HUES64 (cell line): ENCODE results near the gene ZNF286A. TPM values are rescaled to one million over a fixed set of nuclear protein-coding genes. Genes with fewer than 3 reads are reported as not detected.
A peak's percentile ranks its signal among the peaks of the same experiment; 100 is the strongest.
"Not testable (repeated sequence)": the region's sequence is repeated elsewhere in the genome, so short reads cannot be mapped to it uniquely, and the experiment has no call there.

Experiments
- H3K27ac ChIP-seq: 2 replicates; pipeline ENCODE4 v1.7.0; 2013; ENCODE audit warnings: low read depth, low read length, inconsistent platforms
- H3K27me3 ChIP-seq: 2 replicates; pipeline ENCODE4 v1.6.1; 2013; ENCODE audit warnings: mild to moderate bottlenecking, low read length; ENCODE audit not compliant: insufficient read depth
- H3K36me3 ChIP-seq: 2 replicates; pipeline ENCODE4 v1.6.1; 2013; ENCODE audit warnings: mild to moderate bottlenecking, low read length; ENCODE audit not compliant: insufficient read depth
- H3K4me1 ChIP-seq: 2 replicates; pipeline ENCODE4 v1.6.1; 2013; ENCODE audit warnings: mild to moderate bottlenecking, low read length, moderate library complexity; ENCODE audit not compliant: insufficient read depth
- H3K4me3 ChIP-seq: 2 replicates; pipeline ENCODE4 v1.5.1; 2013; ENCODE audit warnings: mild to moderate bottlenecking, low read length, moderate library complexity
- H3K9ac ChIP-seq: 2 replicates; pipeline ENCODE4 v1.6.1; 2013; ENCODE audit warnings: mild to moderate bottlenecking, low read depth, low read length
- H3K9me3 ChIP-seq: 2 replicates; pipeline ENCODE4 v1.6.1; 2013; ENCODE audit warnings: low read depth, low read length; ENCODE audit not compliant: insufficient read depth
- WGBS: fragments of 150-250, 120-280 bp; methylation state at CpG from one replicate; pipeline ENCODE4 v1.1.7; 2013; ENCODE audit warnings: missing lambda C conversion rate; 5-methylcytosine and 5-hydroxymethylcytosine counted together
- polyA plus RNA-seq, 2 experiments: library from polyadenylated mRNA; stranded (reverse); fragments of 50-300 nt; gene quantifications; one replicate each; pipeline ENCODE4 v1.2.3, GENCODE V29; 2013

The ZNF286A gene
- 48.1 TPM for polyA plus RNA-seq (2013, experiment 1 of 2)
- polyA plus RNA-seq (2013, experiment 2 of 2), result 49.3 TPM

GRCh38 chr17:15699413-15699924, at the start of gene ZNF286A:
ZNF286A (plus strand) TSS chr17:15699752; CDS start chr17:15700330, 578 bp downstream.
- WGBS, result under 1% methylated on average over 39 of the region's 44 CpGs
- not testable (repeated sequence) for H3K4me1 ChIP-seq, H3K9me3 ChIP-seq, H3K27me3 ChIP-seq
- Histone ChIP-seq H3K4me3 (peak within 1 kb of the TSS; percentile 78), H3K9ac (peak within 1 kb of the TSS; percentile 89), H3K36me3 (peaks cover 26% of the 10 kb centered on the region), H3K27ac (peak within 1 kb of the TSS; percentile 41; the same call in 1 of the 2 replicates)

- WGBS, result 94% methylated on average over 6 of the region's 6 CpGs
- Histone ChIP-seq H3K9ac (no peak overlapping the region), H3K9me3 (no peaks in the 10 kb centered on the region), H3K4me1 (peaks cover 35% of the 10 kb centered on the region), H3K4me3 (no peak overlapping the region), H3K36me3 (no peaks in the 10 kb centered on the region), H3K27ac (no peak overlapping the region), H3K27me3 (no peaks in the 10 kb centered on the region)
Measured at GRCh38 chr17:15649861-15650421, 49.6 kb upstream of the ZNF286A start.

GRCh38 chr17:15650741-15651582, 48.6 kb upstream of the ZNF286A start:
- peak overlapping the region; percentile 18; the same call in 1 of the 2 replicates for H3K4me3 ChIP-seq
- peak overlapping the region; percentile 24; the same call in 1 of the 2 replicates for H3K27ac ChIP-seq
- H3K4me1 ChIP-seq, result peaks cover 27% of the 10 kb centered on the region
- H3K9me3 ChIP-seq, result no peaks in the 10 kb centered on the region
- no peaks in the 10 kb centered on the region for H3K36me3 ChIP-seq
- H3K27me3 ChIP-seq, result no peaks in the 10 kb centered on the region
- 85% methylated on average over 14 of the region's 14 CpGs for WGBS
- H3K9ac ChIP-seq, result no peak overlapping the region

- no peaks in the 10 kb centered on the region for H3K9me3 ChIP-seq
- peaks cover 25% of the 10 kb centered on the region for H3K4me1 ChIP-seq
- no peak overlapping the region for H3K9ac ChIP-seq
- peak overlapping the region; percentile 24; the same call in 1 of the 2 replicates for H3K27ac ChIP-seq
- peak overlapping the region; percentile 18; the same call in 1 of the 2 replicates for H3K4me3 ChIP-seq
- H3K36me3 ChIP-seq, result no peaks in the 10 kb centered on the region
- H3K27me3 ChIP-seq, result no peaks in the 10 kb centered on the region
- 17% methylated on average over 7 of the region's 8 CpGs for WGBS
Measured at GRCh38 chr17:15651583-15652110, 47.9 kb upstream of the ZNF286A start.

GRCh38 chr17:15652960-15653359, 46.6 kb upstream of the ZNF286A start:
- Histone ChIP-seq H3K4me3 (no peak overlapping the region), H3K4me1 (peaks cover 25% of the 10 kb centered on the region), H3K27me3 (no peaks in the 10 kb centered on the region), H3K9me3 (no peaks in the 10 kb centered on the region), H3K9ac (no peak overlapping the region), H3K36me3 (peaks cover 10% of the 10 kb centered on the region), H3K27ac (no peak overlapping the region)
- 95% methylated on average over 6 of the region's 6 CpGs for WGBS

- WGBS, result 96% methylated on average over 3 of the region's 3 CpGs
- not testable (repeated sequence) for H3K9ac ChIP-seq, H3K9me3 ChIP-seq, H3K27me3 ChIP-seq, H3K27ac ChIP-seq, H3K4me3 ChIP-seq
- H3K36me3 ChIP-seq, result peaks cover 23% of the 10 kb centered on the region
- H3K4me1 ChIP-seq, result peaks cover 25% of the 10 kb centered on the region
Measured at GRCh38 chr17:15654401-15654800, 45.2 kb upstream of the ZNF286A start.

GRCh38 chr17:15654886-15655561, 44.5 kb upstream of the ZNF286A start:
- H3K9ac ChIP-seq, result no peak overlapping the region
- no peaks in the 10 kb centered on the region for H3K27me3 ChIP-seq
- no peak overlapping the region for H3K27ac ChIP-seq
- no peak overlapping the region for H3K4me3 ChIP-seq
- peaks cover 25% of the 10 kb centered on the region for H3K4me1 ChIP-seq
- WGBS, result 55% methylated on average over 2 of the region's 3 CpGs
- H3K9me3 ChIP-seq, result no peaks in the 10 kb centered on the region
- peaks cover 24% of the 10 kb centered on the region for H3K36me3 ChIP-seq

GRCh38 chr17:15657868-15658267, 41.7 kb upstream of the ZNF286A start:
- no peak overlapping the region for H3K4me3 ChIP-seq
- H3K4me1 ChIP-seq, result peaks cover 18% of the 10 kb centered on the region
- H3K9ac ChIP-seq, result no peak overlapping the region
- no peak overlapping the region for H3K27ac ChIP-seq
- no peaks in the 10 kb centered on the region for H3K27me3 ChIP-seq
- H3K36me3 ChIP-seq, result peaks cover 38% of the 10 kb centered on the region
- no peaks in the 10 kb centered on the region for H3K9me3 ChIP-seq

- WGBS, result 96% methylated on average over 3 of the region's 3 CpGs
- H3K4me3 ChIP-seq, result no peak overlapping the region
- H3K36me3 ChIP-seq, result peaks cover 38% of the 10 kb centered on the region
- H3K9ac ChIP-seq, result no peak overlapping the region
- H3K9me3 ChIP-seq, result no peaks in the 10 kb centered on the region
- peaks cover 18% of the 10 kb centered on the region for H3K4me1 ChIP-seq
- no peaks in the 10 kb centered on the region for H3K27me3 ChIP-seq
- no peak overlapping the region for H3K27ac ChIP-seq
Measured at GRCh38 chr17:15658296-15658695, 41.3 kb upstream of the ZNF286A start.

- H3K9ac ChIP-seq, result no peak overlapping the region; the same call in 1 of the 2 replicates
- H3K4me1 ChIP-seq, result peaks cover 12% of the 10 kb centered on the region
- H3K4me3 ChIP-seq, result no peak overlapping the region
- H3K36me3 ChIP-seq, result peaks cover 48% of the 10 kb centered on the region
- no peak overlapping the region for H3K27ac ChIP-seq
- H3K9me3 ChIP-seq, result no peaks in the 10 kb centered on the region
- 94% methylated on average over 6 of the region's 6 CpGs for WGBS
- H3K27me3 ChIP-seq, result no peaks in the 10 kb centered on the region
Measured at GRCh38 chr17:15659236-15659635, 40.3 kb upstream of the ZNF286A start.
